Measurements from ENCODE around the gene CCDC157. TPM values are rescaled to one million over a fixed set of nuclear protein-coding genes. Genes with fewer than 3 reads are reported as not detected.

CCDC157 gene
- polyA plus RNA-seq, 1 of the 3 experiments (the other 2 are of a cell fraction) = 5.8 TPM

DNA sequence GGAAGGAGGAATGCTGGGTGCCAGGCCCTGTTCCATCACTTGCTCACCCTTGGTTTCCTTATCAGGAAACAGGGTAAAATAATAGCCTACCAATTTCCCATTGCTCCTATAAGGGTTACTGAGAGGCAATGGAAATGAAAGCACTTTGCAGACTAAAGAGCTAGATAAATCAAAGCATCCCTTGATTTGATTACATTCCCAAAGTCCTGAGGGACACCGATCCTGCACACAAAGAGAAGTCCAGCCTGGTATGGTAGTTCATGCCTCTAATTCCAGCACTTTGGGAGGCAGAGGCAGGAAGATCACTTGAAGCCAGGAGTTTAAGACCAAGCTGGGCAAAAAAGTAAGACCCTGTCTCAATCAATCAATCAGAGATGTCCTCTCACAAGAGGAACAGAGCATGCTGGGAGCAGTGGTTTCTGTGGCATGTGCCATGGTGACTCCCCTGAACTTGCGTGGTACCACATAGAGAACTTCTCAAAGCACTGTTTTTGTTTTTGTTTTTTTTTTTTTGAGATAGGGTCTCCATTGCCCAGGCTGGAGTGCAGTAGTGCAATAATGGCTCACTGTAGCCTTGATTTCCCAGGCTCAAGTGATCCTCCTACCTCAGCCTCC, 40.7 kb upstream of the CCDC157 start:
- ChIA-PET CTCF (interaction anchor here (1.3 to 6.5 kb wide), 3 partner anchors 10 to 27 kb away, joined by 4 to 31 read pairs (median 6); partner anchors contain the start of genes CASTOR1 and TBC1D10A), POLR2A (no interaction called here)
- Histone ChIP-seq H3K4me3 (ENCODE audit: low read depth in 2 of 2, low read length in 1 of 2) (no peak overlapping the region), H3K27me3 (ENCODE audit: insufficient read depth) (no peaks in the 10 kb centered on the region), H4K20me1 (ENCODE audit: insufficient read depth) (peaks cover 65% of the 10 kb centered on the region), H3K4me1 (ENCODE audit: control insufficient read depth in 1 of 2, insufficient read depth in 2 of 2, low read depth in 1 of 2, low read length in 1 of 2) (peaks cover 18 to 32% of the 10 kb centered on the region in 2 experiments; a peak in 3 of 4 replicates), H3K9ac (no peak overlapping the region), H3K27ac (ENCODE audit: low read depth in 2 of 2, low read length in 1 of 2) (no peak overlapping the region), H3K9me2 (no peaks in the 10 kb centered on the region), H3K36me3 (replicated peaks in 1 of 2; ENCODE audit: control insufficient read depth in 1 of 2, insufficient read depth in 2 of 2, low read length in 1 of 2) (no peaks in the 10 kb centered on the region), H3K4me2 (no peak overlapping the region), H3F3A (replicated peaks; ENCODE audit: insufficient read depth) (peaks cover 25% of the 10 kb centered on the region), H3K79me2 (ENCODE audit: insufficient read depth) (peaks cover 60% of the 10 kb centered on the region; the same call in 1 of the 2 replicates), H3K9me3 (no peaks in the 10 kb centered on the region), H2AFZ (ENCODE audit: low read depth) (no peak overlapping the region)
- no peak for DNase-seq
- WGBS (ENCODE audit: low lambda C conversion rate) = 100% methylated on average over 2 of the region's 2 CpGs
- TF ChIP-seq, protein P1, sequence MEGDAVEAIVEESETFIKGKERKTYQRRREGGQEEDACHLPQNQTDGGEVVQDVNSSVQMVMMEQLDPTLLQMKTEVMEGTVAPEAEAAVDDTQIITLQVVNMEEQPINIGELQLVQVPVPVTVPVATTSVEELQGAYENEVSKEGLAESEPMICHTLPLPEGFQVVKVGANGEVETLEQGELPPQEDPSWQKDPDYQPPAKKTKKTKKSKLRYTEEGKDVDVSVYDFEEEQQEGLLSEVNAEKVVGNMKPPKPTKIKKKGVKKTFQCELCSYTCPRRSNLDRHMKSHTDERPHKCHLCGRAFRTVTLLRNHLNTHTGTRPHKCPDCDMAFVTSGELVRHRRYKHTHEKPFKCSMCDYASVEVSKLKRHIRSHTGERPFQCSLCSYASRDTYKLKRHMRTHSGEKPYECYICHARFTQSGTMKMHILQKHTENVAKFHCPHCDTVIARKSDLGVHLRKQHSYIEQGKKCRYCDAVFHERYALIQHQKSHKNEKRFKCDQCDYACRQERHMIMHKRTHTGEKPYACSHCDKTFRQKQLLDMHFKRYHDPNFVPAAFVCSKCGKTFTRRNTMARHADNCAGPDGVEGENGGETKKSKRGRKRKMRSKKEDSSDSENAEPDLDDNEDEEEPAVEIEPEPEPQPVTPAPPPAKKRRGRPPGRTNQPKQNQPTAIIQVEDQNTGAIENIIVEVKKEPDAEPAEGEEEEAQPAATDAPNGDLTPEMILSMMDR (IDR thresholded peaks at IDR 0.05) = no peak
- TF ChIP-seq, protein P2, sequence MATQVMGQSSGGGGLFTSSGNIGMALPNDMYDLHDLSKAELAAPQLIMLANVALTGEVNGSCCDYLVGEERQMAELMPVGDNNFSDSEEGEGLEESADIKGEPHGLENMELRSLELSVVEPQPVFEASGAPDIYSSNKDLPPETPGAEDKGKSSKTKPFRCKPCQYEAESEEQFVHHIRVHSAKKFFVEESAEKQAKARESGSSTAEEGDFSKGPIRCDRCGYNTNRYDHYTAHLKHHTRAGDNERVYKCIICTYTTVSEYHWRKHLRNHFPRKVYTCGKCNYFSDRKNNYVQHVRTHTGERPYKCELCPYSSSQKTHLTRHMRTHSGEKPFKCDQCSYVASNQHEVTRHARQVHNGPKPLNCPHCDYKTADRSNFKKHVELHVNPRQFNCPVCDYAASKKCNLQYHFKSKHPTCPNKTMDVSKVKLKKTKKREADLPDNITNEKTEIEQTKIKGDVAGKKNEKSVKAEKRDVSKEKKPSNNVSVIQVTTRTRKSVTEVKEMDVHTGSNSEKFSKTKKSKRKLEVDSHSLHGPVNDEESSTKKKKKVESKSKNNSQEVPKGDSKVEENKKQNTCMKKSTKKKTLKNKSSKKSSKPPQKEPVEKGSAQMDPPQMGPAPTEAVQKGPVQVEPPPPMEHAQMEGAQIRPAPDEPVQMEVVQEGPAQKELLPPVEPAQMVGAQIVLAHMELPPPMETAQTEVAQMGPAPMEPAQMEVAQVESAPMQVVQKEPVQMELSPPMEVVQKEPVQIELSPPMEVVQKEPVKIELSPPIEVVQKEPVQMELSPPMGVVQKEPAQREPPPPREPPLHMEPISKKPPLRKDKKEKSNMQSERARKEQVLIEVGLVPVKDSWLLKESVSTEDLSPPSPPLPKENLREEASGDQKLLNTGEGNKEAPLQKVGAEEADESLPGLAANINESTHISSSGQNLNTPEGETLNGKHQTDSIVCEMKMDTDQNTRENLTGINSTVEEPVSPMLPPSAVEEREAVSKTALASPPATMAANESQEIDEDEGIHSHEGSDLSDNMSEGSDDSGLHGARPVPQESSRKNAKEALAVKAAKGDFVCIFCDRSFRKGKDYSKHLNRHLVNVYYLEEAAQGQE (IDR thresholded peaks at IDR 0.05; ENCODE audit: low read depth, low read length) = no peak
- no peak for TF ChIP-seq RFX5 (IDR thresholded peaks at IDR 0.05; ENCODE audit: low read length)
- TF ChIP-seq SIN3A (IDR thresholded peaks at IDR 0.05; ENCODE audit: borderline replicate concordance, low read depth, low read length) = no peak
- TF ChIP-seq CHD2 (IDR thresholded peaks at IDR 0.05; ENCODE audit: low read length, partially characterized antibody) = no peak
- TF ChIP-seq TEAD4 (IDR thresholded peaks at IDR 0.05; ENCODE audit: borderline replicate concordance, insufficient read depth) = no peak
- no peak for TF ChIP-seq RAD21 (IDR thresholded peaks at IDR 0.05; ENCODE audit: low read length)
- TF ChIP-seq ELF1 (IDR thresholded peaks at IDR 0.05) = no peak
- no peak for TF ChIP-seq POLR2AphosphoS5 (IDR thresholded peaks at IDR 0.05; ENCODE audit: low read depth, low read length)

- 100% methylated on average over 1 of the region's 1 CpG for WGBS (ENCODE audit: low lambda C conversion rate)
- DNase-seq = no peak
- ChIA-PET CTCF (interaction anchor here (6.5 kb wide), 1 partner anchor 29 kb away, joined by 31 read pairs; the partner anchor contains the start of gene CASTOR1), POLR2A (no interaction called here)
- Histone ChIP-seq H3K36me3 (replicated peaks in 1 of 2; ENCODE audit: control insufficient read depth in 1 of 2, insufficient read depth in 2 of 2, low read length in 1 of 2) (no peaks in the 10 kb centered on the region), H3K27me3 (ENCODE audit: insufficient read depth) (no peaks in the 10 kb centered on the region), H4K20me1 (ENCODE audit: insufficient read depth) (peaks cover 48% of the 10 kb centered on the region), H3K9me3 (no peaks in the 10 kb centered on the region), H2AFZ (ENCODE audit: low read depth) (no peak overlapping the region), H3K4me2 (no peak overlapping the region), H3K4me1 (ENCODE audit: control insufficient read depth in 1 of 2, insufficient read depth in 2 of 2, low read depth in 1 of 2, low read length in 1 of 2) (peaks cover 11 to 19% of the 10 kb centered on the region in 2 experiments; a peak in 2 of 4 replicates), H3K79me2 (ENCODE audit: insufficient read depth) (peaks cover 59% of the 10 kb centered on the region; the same call in 1 of the 2 replicates), H3F3A (replicated peaks; ENCODE audit: insufficient read depth) (peaks cover 12% of the 10 kb centered on the region), H3K9me2 (no peaks in the 10 kb centered on the region), H3K9ac (no peak overlapping the region), H3K27ac (ENCODE audit: low read depth in 2 of 2, low read length in 1 of 2) (no peak overlapping the region), H3K4me3 (ENCODE audit: low read depth in 2 of 2, low read length in 1 of 2) (no peak overlapping the region)
- TF ChIP-seq RFX5 (IDR thresholded peaks at IDR 0.05; ENCODE audit: low read length) (no peak), YY1 (IDR thresholded peaks at IDR 0.05; ENCODE audit: low read depth) (no peak), RXRA (IDR thresholded peaks at IDR 0.05; ENCODE audit: borderline replicate concordance, low read depth) (no peak), EZH2phosphoT487 (IDR thresholded peaks at IDR 0.05; ENCODE audit: borderline replicate concordance, low read depth) (no peak), JUND (IDR thresholded peaks at IDR 0.05) (no peak), FOSL2 (IDR thresholded peaks at IDR 0.05; ENCODE audit: borderline replicate concordance, low read depth) (no peak), USF2 (IDR thresholded peaks at IDR 0.05; ENCODE audit: borderline replicate concordance, low read depth, low read length) (no peak), PBX3 (IDR thresholded peaks at IDR 0.05) (no peak)
- TF ChIP-seq, protein P3, sequence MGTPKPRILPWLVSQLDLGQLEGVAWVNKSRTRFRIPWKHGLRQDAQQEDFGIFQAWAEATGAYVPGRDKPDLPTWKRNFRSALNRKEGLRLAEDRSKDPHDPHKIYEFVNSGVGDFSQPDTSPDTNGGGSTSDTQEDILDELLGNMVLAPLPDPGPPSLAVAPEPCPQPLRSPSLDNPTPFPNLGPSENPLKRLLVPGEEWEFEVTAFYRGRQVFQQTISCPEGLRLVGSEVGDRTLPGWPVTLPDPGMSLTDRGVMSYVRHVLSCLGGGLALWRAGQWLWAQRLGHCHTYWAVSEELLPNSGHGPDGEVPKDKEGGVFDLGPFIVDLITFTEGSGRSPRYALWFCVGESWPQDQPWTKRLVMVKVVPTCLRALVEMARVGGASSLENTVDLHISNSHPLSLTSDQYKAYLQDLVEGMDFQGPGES (IDR thresholded peaks at IDR 0.05; ENCODE audit: low read depth, low read length) = no peak
Observed at GRCh38 chr22:30317778-30318177, 39.0 kb upstream of the CCDC157 start.
